ENCODE results near the gene DISC1.
"Not testable (repeated sequence)": the region's sequence is repeated elsewhere in the genome, so short reads cannot be mapped to it uniquely, and the experiment has no call there.

DNA sequence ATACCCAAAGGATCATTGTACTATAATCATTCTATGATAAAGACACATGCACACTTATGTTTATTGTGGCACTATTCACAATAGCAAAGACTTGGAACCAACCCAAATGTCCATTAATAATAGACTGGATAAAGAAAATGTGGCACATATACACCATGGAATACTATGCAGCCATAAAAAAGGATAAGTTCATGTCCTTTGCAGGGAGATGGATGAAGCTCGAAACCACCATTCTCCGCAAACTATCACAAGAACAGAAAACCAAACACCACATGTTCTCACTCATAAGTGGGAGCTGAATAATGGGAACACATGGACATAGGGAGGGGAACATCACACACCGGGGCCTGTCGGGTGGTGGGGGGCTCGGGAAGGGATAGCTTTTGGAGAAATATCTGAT, 321.5 kb downstream of the DISC1 start:
- TF ChIP-seq, protein P1, sequence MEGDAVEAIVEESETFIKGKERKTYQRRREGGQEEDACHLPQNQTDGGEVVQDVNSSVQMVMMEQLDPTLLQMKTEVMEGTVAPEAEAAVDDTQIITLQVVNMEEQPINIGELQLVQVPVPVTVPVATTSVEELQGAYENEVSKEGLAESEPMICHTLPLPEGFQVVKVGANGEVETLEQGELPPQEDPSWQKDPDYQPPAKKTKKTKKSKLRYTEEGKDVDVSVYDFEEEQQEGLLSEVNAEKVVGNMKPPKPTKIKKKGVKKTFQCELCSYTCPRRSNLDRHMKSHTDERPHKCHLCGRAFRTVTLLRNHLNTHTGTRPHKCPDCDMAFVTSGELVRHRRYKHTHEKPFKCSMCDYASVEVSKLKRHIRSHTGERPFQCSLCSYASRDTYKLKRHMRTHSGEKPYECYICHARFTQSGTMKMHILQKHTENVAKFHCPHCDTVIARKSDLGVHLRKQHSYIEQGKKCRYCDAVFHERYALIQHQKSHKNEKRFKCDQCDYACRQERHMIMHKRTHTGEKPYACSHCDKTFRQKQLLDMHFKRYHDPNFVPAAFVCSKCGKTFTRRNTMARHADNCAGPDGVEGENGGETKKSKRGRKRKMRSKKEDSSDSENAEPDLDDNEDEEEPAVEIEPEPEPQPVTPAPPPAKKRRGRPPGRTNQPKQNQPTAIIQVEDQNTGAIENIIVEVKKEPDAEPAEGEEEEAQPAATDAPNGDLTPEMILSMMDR (conservative IDR thresholded peaks at IDR 0.05 in 1 of 2, IDR thresholded peaks at IDR 0.05 in 1 of 2; ENCODE audit: extremely low read depth in 1 of 2, insufficient read depth in 1 of 2, low read depth in 1 of 2, low read length in 2 of 2): not testable (repeated sequence)
- TF ChIP-seq EZH2 (IDR thresholded peaks at IDR 0.05; ENCODE audit: borderline replicate concordance, low read length): not testable (repeated sequence)
